ENCODE measurements around the gene LAPTM4A.

The LAPTM4A gene

GRCh38 chr2:20012282-20013125 lies 38.9 kb downstream of the LAPTM4A start, which contains the start of gene MATN3:
Gene MATN3, minus strand, starts transcription at chr2:20012668. Its CDS starts 37 bp downstream, at chr2:20012631.
- Mint-ChIP-seq H3K4me1 (ENCODE audit: low read depth) (peaks cover 7% of the 10 kb centered on the region), H3K27me3 (ENCODE audit: low read depth) (peaks cover 62% of the 10 kb centered on the region), H3K27ac (no peak within 1 kb of the TSS), H3K4me3 (peak within 1 kb of the TSS; percentile 72), H3K36me3 (ENCODE audit: low read depth) (no peaks in the 10 kb centered on the region), H3K9me3 (no peaks in the 10 kb centered on the region)
- no peak for DNase-seq (ENCODE audit: low spot score)

- Mint-ChIP-seq H3K27ac (no peak overlapping the region), H3K36me3 (ENCODE audit: low read depth) (no peaks in the 10 kb centered on the region), H3K4me3 (peak overlapping the region; percentile 57), H3K9me3 (no peaks in the 10 kb centered on the region), H3K27me3 (ENCODE audit: low read depth) (peaks cover 62% of the 10 kb centered on the region), H3K4me1 (ENCODE audit: low read depth) (peaks cover 7% of the 10 kb centered on the region)
- no peak for DNase-seq (ENCODE audit: low spot score)
Observed at GRCh38 chr2:20012032-20012281, 39.5 kb downstream of the LAPTM4A start.

- Mint-ChIP-seq H3K9me3 (no peaks in the 10 kb centered on the region), H3K4me1 (ENCODE audit: low read depth) (peaks cover 7% of the 10 kb centered on the region), H3K4me3 (peak overlapping the region; percentile 57), H3K27ac (no peak overlapping the region), H3K36me3 (ENCODE audit: low read depth) (no peaks in the 10 kb centered on the region), H3K27me3 (ENCODE audit: low read depth) (peaks cover 62% of the 10 kb centered on the region)
- no peak for DNase-seq (ENCODE audit: low spot score)
Observed at GRCh38 chr2:20011276-20012031, 40.0 kb downstream of the LAPTM4A start.

- no peaks in the 10 kb centered on the region for H3K9me3 Mint-ChIP-seq
- no peaks in the 10 kb centered on the region for H3K36me3 Mint-ChIP-seq (ENCODE audit: low read depth)
- no peak overlapping the region for H3K4me3 Mint-ChIP-seq
- H3K27me3 Mint-ChIP-seq (ENCODE audit: low read depth): peaks cover 46% of the 10 kb centered on the region
- no peak overlapping the region for H3K27ac Mint-ChIP-seq
- peaks cover 7% of the 10 kb centered on the region for H3K4me1 Mint-ChIP-seq (ENCODE audit: low read depth)
- DNase-seq (ENCODE audit: low spot score): no peak
Observed at GRCh38 chr2:20008703-20009102, 42.7 kb downstream of the LAPTM4A start.

GRCh38 chr2:20005891-20006470 lies 45.4 kb downstream of the LAPTM4A start:
- H3K9me3 Mint-ChIP-seq: no peaks in the 10 kb centered on the region
- H3K36me3 Mint-ChIP-seq (ENCODE audit: low read depth): no peaks in the 10 kb centered on the region
- DNase-seq (ENCODE audit: low spot score): no peak
- no peaks in the 10 kb centered on the region for H3K4me1 Mint-ChIP-seq (ENCODE audit: low read depth)
- no peak overlapping the region for H3K27ac Mint-ChIP-seq
- H3K27me3 Mint-ChIP-seq (ENCODE audit: low read depth): peaks cover 40% of the 10 kb centered on the region
- no peak overlapping the region for H3K4me3 Mint-ChIP-seq

GRCh38 chr2:20005067-20005627 lies 46.3 kb downstream of the LAPTM4A start:
- no peak for DNase-seq (ENCODE audit: low spot score)
- peaks cover 38% of the 10 kb centered on the region for H3K27me3 Mint-ChIP-seq (ENCODE audit: low read depth)
- H3K4me1 Mint-ChIP-seq (ENCODE audit: low read depth): no peaks in the 10 kb centered on the region
- H3K9me3 Mint-ChIP-seq: no peaks in the 10 kb centered on the region
- no peaks in the 10 kb centered on the region for H3K36me3 Mint-ChIP-seq (ENCODE audit: low read depth)
- no peak overlapping the region for H3K27ac Mint-ChIP-seq
- no peak overlapping the region for H3K4me3 Mint-ChIP-seq

GRCh38 chr2:20001361-20001863 lies 50.0 kb downstream of the LAPTM4A start:
- Mint-ChIP-seq H3K27me3 (ENCODE audit: low read depth) (peaks cover 36% of the 10 kb centered on the region), H3K9me3 (no peaks in the 10 kb centered on the region), H3K4me1 (ENCODE audit: low read depth) (no peaks in the 10 kb centered on the region), H3K4me3 (no peak overlapping the region), H3K27ac (no peak overlapping the region), H3K36me3 (ENCODE audit: low read depth) (no peaks in the 10 kb centered on the region)
- DNase-seq (ENCODE audit: low spot score): no peak

- peaks cover 39% of the 10 kb centered on the region for H3K27me3 Mint-ChIP-seq (ENCODE audit: low read depth)
- no peak overlapping the region for H3K4me3 Mint-ChIP-seq
- H3K27ac Mint-ChIP-seq: no peak overlapping the region
- H3K4me1 Mint-ChIP-seq (ENCODE audit: low read depth): peaks cover 17% of the 10 kb centered on the region
- H3K36me3 Mint-ChIP-seq (ENCODE audit: low read depth): peaks cover 2% of the 10 kb centered on the region
- no peak for DNase-seq (ENCODE audit: low spot score)
- peaks cover 4% of the 10 kb centered on the region for H3K9me3 Mint-ChIP-seq
Observed at GRCh38 chr2:19993731-19994130, 57.7 kb downstream of the LAPTM4A start.

- H3K27ac Mint-ChIP-seq: no peak overlapping the region
- H3K27me3 Mint-ChIP-seq (ENCODE audit: low read depth): peaks cover 34% of the 10 kb centered on the region
- DNase-seq (ENCODE audit: low spot score): no peak
- H3K9me3 Mint-ChIP-seq: peaks cover 4% of the 10 kb centered on the region
- H3K4me3 Mint-ChIP-seq: no peak overlapping the region
- H3K36me3 Mint-ChIP-seq (ENCODE audit: low read depth): peaks cover 4% of the 10 kb centered on the region
- H3K4me1 Mint-ChIP-seq (ENCODE audit: low read depth): peaks cover 25% of the 10 kb centered on the region
Observed at GRCh38 chr2:19991895-19992294, 59.5 kb downstream of the LAPTM4A start.

GRCh38 chr2:19990416-19990728 lies 61.1 kb downstream of the LAPTM4A start:
- Mint-ChIP-seq H3K4me1 (ENCODE audit: low read depth) (peaks cover 25% of the 10 kb centered on the region), H3K36me3 (ENCODE audit: low read depth) (peaks cover 4% of the 10 kb centered on the region), H3K27me3 (ENCODE audit: low read depth) (peaks cover 29% of the 10 kb centered on the region), H3K4me3 (peak overlapping the region; percentile 89), H3K27ac (peak overlapping the region; percentile 59), H3K9me3 (peaks cover 4% of the 10 kb centered on the region)
- DNase-seq (ENCODE audit: low spot score): no peak

GRCh38 chr2:19989667-19990415 lies 61.6 kb downstream of the LAPTM4A start, which contains the start of gene WDR35:
Gene WDR35, minus strand, starts transcription at chr2:19990105. Its CDS starts 90 bp downstream, at chr2:19990015.
- peaks cover 4% of the 10 kb centered on the region for H3K36me3 Mint-ChIP-seq (ENCODE audit: low read depth)
- peak within 1 kb of the TSS; percentile 89 for H3K4me3 Mint-ChIP-seq
- peaks cover 25% of the 10 kb centered on the region for H3K4me1 Mint-ChIP-seq (ENCODE audit: low read depth)
- H3K27ac Mint-ChIP-seq: peak within 1 kb of the TSS; percentile 78
- peak; percentile 94 for DNase-seq (ENCODE audit: low spot score)
- peaks cover 29% of the 10 kb centered on the region for H3K27me3 Mint-ChIP-seq (ENCODE audit: low read depth)
- peaks cover 4% of the 10 kb centered on the region for H3K9me3 Mint-ChIP-seq

- peaks cover 4% of the 10 kb centered on the region for H3K9me3 Mint-ChIP-seq
- H3K36me3 Mint-ChIP-seq (ENCODE audit: low read depth): peaks cover 4% of the 10 kb centered on the region
- DNase-seq (ENCODE audit: low spot score): no peak
- peaks cover 25% of the 10 kb centered on the region for H3K4me1 Mint-ChIP-seq (ENCODE audit: low read depth)
- peaks cover 26% of the 10 kb centered on the region for H3K27me3 Mint-ChIP-seq (ENCODE audit: low read depth)
- peak overlapping the region; percentile 78 for H3K27ac Mint-ChIP-seq
- H3K4me3 Mint-ChIP-seq: peak overlapping the region; percentile 89
Observed at GRCh38 chr2:19989342-19989666, 62.1 kb downstream of the LAPTM4A start.

- H3K9me3 Mint-ChIP-seq: peaks cover 4% of the 10 kb centered on the region
- peak overlapping the region; percentile 89 for H3K4me3 Mint-ChIP-seq
- no peak overlapping the region for H3K27ac Mint-ChIP-seq
Observed at GRCh38 chr2:19988600-19988999, 62.8 kb downstream of the LAPTM4A start.

More at GRCh38 chr2:19988600-19988999, 62.8 kb downstream of the LAPTM4A start:
- peaks cover 20% of the 10 kb centered on the region for H3K27me3 Mint-ChIP-seq (ENCODE audit: low read depth)
- no peak for DNase-seq (ENCODE audit: low spot score)
- H3K4me1 Mint-ChIP-seq (ENCODE audit: low read depth): peaks cover 25% of the 10 kb centered on the region
- peaks cover 4% of the 10 kb centered on the region for H3K36me3 Mint-ChIP-seq (ENCODE audit: low read depth)

All from T-helper 2 cell treated with Interferon-gamma antibody and Interleukin-4, amounts not matched to agents 5 μg/mL and 100 μg/mL, for 36 hours (primary cell).